Kidney epithelial cell (primary cell): ENCODE measurements around the gene DOCK9. TPM values are rescaled to one million over a fixed set of nuclear protein-coding genes. Genes with fewer than 3 reads are reported as not detected.
"Not testable (repeated sequence)": the region's sequence is repeated elsewhere in the genome, so short reads cannot be mapped to it uniquely, and the experiment has no call there.

ENCODE experiments used
- DNase-seq: peaks from one replicate; pipeline ENCODE4 v3.0.0-alpha.2; 2010; ENCODE audit warnings: low read depth
- H3K27me3 ChIP-seq: 2 replicates; pipeline ENCODE4 v1.6.0; 2011; ENCODE audit warnings: low read length; ENCODE audit not compliant: control insufficient read depth, insufficient read depth
- H3K36me3 ChIP-seq: 2 replicates; pipeline ENCODE4 v1.5.1; 2011; ENCODE audit warnings: low read length; ENCODE audit not compliant: control insufficient read depth, insufficient read depth
- H3K4me3 ChIP-seq: 2 replicates; pipeline ENCODE4 v1.5.1; 2011; ENCODE audit warnings: low read depth, mild to moderate bottlenecking, control low read depth, low read length
- CTCF ChIP-seq: IDR thresholded peaks from 2 replicates; pipeline ENCODE4 v1.5.1; 2011; ENCODE audit warnings: mild to moderate bottlenecking, moderate library complexity, low read length, control low read depth, inconsistent platforms; ENCODE audit not compliant: insufficient read depth, poor library complexity, severe bottlenecking
- total RNA-seq: library from RNA; depleted of rRNA; stranded (reverse); fragments of >200 nt; gene quantifications from 2 replicates; pipeline ENCODE4 v1.2.3, GENCODE V29; 2015

The DOCK9 gene
- total RNA-seq, 1 donor from 2014 or later = 226 TPM

- Histone ChIP-seq H3K4me3 (no peak overlapping the region), H3K36me3 (peaks cover 1% of the 10 kb centered on the region), H3K27me3 (no peaks in the 10 kb centered on the region)
- DNase-seq = no peak
- no peak for TF ChIP-seq CTCF
Observed at GRCh38 chr13:98896083-98896867, 81.6 kb downstream of the DOCK9 start.

GRCh38 chr13:98894814-98895213 is 83.0 kb downstream of the DOCK9 start:
- not testable (repeated sequence) for DNase-seq, H3K36me3 ChIP-seq, H3K4me3 ChIP-seq, H3K27me3 ChIP-seq

- Histone ChIP-seq H3K36me3 (peaks cover 1% of the 10 kb centered on the region), H3K4me3 (no peak overlapping the region), H3K27me3 (no peaks in the 10 kb centered on the region)
- no peak for TF ChIP-seq CTCF
- no peak for DNase-seq
Observed at GRCh38 chr13:98893371-98893770, 84.5 kb downstream of the DOCK9 start.

GRCh38 chr13:98892821-98893220 is 85.0 kb downstream of the DOCK9 start:
- Histone ChIP-seq H3K36me3 (peaks cover 2% of the 10 kb centered on the region), H3K4me3 (no peak overlapping the region), H3K27me3 (no peaks in the 10 kb centered on the region)
- DNase-seq = no peak
- no peak for TF ChIP-seq CTCF

- Histone ChIP-seq H3K4me3 (no peak overlapping the region), H3K36me3 (peaks cover 2% of the 10 kb centered on the region), H3K27me3 (no peaks in the 10 kb centered on the region)
- TF ChIP-seq CTCF = no peak
- no peak for DNase-seq
Observed at GRCh38 chr13:98892077-98892476, 85.8 kb downstream of the DOCK9 start.

GRCh38 chr13:98890925-98891324 is 86.9 kb downstream of the DOCK9 start:
- H3K36me3 ChIP-seq = peaks cover 2% of the 10 kb centered on the region
- no peak for TF ChIP-seq CTCF
- no peak overlapping the region for H3K4me3 ChIP-seq
- no peaks in the 10 kb centered on the region for H3K27me3 ChIP-seq
- DNase-seq = no peak
